HG03439 (cell line): ENCODE data around the gene DNAJB12.
"Not testable (repeated sequence)": the region's sequence is repeated elsewhere in the genome, so short reads cannot be mapped to it uniquely, and the experiment has no call there.

ENCODE experiments used
- ATAC-seq: cut with Tn5 transposase; IDR thresholded peaks from one replicate; pipeline ENCODE4 v1.9.1; 2021; ENCODE audit warnings: mild to moderate bottlenecking, moderate library complexity; ENCODE audit not compliant: unreplicated experiment

DNAJB12 gene

DNA sequence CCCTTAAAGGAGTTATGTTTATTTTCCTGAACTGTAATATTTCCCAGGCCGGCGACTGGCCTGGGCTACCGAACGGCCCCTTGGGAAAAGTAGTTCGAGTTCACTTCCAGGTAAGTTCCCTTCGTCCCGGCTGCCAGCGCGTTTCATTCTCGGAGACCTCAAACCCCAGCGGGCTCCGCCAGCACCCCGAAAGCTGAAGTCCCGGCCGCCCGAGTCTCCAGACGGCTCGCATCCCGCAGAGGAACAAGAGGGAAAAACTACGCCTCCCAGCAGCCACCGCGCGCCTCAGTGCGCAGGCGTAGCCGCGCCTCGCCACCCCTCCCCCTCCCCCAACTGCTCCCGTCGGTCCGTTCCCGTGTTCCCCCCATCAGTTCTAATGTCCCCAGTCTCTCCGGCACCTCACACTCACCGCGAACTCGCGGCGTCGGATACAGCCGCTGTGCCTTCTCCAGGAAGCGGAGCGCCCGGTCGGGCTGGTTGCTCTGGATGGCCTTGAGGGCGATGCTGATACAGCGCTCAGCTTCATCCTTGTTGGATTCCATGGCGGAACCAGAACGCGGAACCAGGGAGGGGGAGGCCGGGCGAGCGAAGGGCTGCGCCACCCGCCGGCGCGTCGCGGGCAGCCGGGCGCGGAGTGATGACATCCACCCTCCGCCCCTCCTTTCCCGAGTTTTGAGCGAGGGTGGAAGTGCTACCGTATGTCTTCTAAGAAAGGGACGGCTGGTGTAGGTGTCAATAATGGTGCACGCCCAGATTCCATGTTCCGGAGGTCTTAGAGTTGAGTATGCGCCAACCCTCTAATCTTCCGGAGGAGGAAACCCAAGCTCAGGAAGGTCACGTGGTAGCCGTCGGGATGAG, at the start of gene DNAJB12:
Gene DNAJB12, minus strand, starts transcription at position 564 of the 858 bp plus-strand sequence. Its CDS starts 22 bp downstream, at position 542.
- ATAC-seq = peak; percentile 77

DNA sequence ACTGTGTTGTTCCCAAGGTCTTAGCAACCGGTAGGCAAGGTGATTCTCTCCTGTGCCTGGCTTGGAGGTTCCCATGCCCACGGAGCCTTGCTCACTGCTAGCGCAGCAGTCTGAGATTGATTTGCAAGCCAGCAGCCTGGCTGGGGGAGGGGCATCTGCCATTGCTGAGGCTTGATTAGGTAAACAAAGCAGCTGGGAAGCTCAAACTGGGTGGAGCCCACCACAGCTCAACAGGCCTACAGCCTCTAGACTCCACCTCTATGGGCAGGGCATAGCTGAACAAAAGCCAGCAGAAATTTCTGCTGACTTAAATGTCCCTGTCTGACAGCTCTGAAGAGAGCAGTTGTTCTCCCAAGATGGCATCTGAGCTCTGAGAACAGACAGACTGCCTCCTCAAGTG, 40.9 kb upstream of the DNAJB12 start:
- ATAC-seq = not testable (repeated sequence)

DNA sequence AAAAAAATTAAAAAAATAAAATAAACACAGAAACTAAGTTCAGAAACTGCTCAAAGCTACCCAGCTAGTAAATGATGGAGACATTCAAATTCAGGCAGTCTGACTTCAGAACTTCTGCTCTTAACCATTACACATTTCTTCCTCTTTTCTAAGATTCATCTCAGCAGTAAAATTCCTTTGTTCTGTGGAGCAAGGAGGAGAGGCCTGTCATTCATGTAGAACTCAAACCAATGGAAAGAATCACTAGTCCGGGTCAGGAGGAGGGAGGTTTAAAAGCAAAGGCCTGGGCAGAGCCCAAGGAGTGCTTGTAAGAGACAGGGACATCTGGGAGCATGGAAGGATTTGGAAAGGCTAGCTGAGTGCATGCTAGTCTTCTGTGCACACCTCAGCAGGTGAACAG, 37.9 kb upstream of the DNAJB12 start:
- ATAC-seq = no peak

DNA sequence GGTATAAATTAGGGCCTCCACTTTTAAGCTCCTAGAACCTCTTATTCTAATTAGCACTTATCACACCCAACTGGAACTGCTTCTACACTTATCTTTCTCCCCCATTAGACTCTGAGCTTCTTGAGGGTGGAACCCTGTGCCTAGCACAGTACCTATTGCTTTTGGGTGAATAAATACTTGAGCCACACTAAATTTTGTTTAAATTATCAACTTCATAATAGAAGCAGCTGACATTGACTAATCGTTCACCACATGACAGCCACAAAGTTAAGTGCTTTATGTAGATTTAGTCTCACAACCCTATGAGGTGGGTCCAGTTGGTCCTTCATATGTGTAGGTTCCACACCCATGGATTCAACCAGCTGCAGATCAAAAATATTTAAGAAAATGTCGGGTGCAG, 36.0 kb upstream of the DNAJB12 start:
- no peak for ATAC-seq

DNA sequence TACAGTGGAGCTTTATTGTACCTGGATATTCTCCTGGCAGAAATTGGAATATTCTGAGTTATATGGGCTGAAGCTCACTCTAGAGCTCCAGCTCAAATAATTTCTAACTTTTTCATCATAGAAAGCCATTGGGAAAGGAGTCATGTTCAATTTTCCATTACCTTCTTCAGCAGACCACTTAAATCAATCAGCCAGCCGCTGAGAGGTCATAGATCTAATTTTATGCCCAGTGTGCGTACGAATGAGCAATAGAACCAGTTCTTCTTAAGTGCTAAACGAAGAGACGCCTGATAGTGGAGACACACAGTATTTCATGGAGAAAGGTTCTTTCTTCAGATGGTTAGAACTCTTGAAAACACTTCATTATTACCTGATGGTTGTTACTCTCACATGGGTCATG, 35.0 kb upstream of the DNAJB12 start:
- no peak for ATAC-seq

DNA sequence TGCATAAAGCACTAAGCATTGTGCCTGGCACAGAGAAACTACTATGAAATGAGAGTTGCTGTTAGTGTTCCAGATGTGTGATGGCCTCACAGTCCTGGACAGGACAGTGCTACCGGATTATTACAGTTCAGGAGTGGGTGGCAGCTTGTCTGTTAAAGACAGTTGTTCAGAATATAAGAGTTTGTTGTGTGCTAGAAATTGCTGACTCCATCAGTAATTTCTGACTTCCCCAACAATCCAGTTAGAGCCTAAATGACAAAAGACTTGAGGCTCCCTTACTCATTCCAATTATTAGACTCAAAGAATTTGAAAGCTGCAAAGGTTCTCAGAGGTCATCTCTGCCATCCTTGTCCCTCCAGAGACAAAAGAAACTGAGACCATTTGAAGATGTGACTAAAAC, 34.3 kb upstream of the DNAJB12 start:
- no peak for ATAC-seq

DNA sequence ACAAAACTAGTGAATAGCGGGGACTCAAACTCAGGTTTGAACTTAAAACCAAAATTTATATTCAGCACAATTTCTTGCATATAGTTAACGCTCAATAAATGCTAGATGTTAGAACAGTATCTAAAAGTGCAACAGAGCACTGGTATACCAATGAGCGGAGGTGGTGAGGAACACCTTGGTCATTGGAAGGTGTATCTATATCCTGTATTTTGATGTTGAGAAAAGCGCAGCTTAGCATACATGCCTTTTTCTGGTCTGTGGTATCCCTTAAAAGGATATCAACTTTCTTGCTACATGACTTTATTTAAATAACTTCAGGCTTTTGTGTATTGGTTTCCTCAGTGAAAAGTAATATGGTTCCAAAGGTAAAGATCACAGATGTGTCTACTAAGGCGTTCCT, 33.3 kb upstream of the DNAJB12 start:
- no peak for ATAC-seq

DNA sequence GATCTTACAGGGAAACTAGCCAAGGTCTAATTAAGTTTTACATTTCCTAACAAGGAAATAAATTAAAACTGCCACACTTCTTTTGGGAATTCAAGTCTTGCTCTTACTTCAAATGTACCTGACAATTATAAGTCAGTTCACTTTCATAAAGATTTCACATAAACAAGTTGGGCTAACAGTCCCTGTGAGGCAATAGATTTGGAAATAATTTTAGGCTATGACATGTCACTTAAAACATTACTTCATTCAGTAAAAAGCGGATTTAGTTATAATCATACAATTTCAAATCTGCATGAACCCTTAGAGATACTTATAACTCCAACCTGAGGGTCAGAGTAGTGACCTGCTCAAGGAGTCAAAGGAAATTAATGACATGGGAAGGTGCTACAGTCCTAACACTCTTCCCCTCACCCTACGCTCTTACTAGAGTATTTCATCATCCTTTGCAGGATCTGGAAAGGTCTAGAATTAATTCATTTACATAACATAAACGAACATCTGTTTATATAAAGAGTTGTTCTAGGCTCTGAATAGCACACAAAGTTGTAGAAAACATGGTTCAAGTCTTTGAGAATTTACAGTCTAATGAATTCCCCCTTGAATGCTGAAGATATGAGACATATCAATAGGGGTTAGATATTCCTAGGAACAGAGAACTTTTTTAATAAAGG, 32.3 kb upstream of the DNAJB12 start:
- ATAC-seq = no peak

DNA sequence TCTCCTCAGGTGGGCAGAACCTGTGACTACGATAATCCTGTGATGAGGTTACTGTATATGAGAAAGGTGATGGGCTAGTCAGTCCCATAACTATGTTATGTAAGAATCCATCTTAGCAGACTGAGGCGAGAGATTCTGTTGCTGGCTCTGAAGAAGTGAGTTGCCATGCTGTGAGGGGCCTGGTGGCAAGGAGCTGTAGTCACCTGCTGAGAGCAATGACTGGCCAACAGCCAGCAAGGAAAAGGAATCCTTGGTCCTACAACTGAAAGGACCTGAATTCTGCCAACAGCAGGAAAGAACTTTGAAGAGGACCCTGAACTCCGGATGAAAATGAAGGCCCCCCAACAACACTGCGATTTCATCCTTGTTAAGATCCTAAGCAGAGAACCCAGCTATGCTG, 31.0 kb upstream of the DNAJB12 start:
- ATAC-seq = no peak

DNA sequence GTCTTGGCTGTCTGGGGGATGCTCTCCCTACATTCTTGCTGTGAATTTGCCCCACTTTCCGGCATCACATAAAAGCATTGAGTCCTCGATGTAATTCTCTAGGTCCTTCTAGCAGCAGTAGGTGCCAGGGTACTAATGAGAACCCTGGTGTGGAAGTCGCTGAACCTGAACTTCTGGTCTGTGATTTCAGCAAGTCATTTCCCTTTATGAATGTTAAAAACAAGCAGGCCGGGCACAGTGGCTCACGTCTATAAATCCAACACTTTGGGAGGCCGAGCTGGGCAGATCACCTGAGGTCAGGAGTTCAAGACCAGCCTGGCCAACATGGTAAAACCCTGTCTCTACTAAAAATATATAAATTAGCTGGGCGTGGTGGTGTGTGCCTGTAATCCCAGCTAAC, 30.3 kb upstream of the DNAJB12 start:
- not testable (repeated sequence) for ATAC-seq

DNA sequence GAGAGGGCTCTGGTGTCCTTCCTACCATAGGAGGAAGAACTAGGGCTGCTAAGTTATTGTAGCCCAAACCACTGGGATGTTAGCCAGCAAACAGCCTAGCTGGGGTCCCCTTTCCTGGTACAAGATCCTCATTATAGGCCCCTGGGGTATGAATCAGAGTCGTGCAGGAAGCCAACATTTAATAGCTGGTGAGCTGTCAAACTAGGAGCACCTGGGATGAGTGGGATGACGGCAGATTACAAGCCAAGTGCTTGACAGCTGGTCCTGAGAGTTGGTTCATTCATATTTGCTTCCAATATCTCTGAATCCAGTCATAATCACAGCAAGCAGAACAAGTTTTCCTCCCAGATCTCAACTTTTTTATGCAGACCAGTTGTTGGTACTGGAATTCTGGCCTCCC, 25.1 kb upstream of the DNAJB12 start:
- ATAC-seq = no peak

DNA sequence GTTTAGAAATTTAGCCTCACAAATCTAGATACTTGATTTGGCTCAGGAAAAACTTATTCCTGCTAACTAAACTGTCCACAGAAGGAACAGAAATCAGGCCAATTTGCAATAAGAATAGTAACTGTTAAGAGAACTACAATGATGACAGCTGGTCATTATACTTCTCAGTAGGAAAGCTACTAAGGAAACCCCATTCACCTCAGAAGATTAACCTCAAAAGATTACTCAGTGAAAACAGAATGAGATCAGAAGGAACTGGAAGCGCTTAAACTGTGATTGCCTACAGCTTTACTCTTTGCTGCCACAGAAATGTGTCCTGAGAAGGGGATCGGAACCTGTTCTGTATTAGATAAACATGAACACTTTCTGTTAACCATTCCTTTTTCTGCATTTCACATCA, 24.3 kb upstream of the DNAJB12 start:
- no peak for ATAC-seq

DNA sequence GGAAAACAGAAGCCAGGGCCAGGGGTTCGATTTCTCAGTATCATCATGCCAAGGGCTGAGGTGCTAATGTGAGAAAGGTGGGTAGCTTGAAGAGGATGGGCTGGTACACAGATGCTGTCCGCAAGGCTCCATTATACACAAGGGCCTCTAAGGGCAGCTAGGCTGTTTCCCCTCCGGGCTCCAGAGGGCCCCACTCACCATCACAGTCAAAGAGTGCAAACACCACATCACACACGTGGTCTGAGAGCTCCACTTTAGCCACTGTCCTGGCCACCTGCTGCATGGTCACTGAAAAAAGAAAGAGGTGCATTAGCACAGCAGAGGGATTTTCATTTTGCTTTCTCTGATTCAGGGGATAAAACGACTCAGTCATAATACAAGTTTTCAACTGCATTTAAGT, 20.9 kb upstream of the DNAJB12 start:
- ATAC-seq = no peak

DNA sequence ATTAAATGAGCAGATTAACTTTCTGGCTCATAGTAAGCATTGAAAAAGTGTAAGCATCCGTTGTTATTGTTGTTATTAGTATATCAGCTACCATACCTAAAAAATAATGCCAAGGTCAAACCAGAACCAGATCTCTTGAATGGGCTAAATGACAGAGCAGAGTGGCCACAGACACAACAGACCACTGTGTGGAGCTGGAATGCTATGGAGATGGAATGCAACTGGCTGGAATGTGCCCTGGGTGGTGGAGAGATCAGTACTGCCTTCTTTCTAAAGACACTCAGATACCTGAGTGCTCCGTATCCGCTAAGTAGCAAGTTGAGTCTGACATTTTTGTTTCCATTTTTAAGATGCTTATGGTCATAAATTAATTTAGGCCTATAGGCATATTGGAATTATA, 20.5 kb upstream of the DNAJB12 start:
- no peak for ATAC-seq

DNA sequence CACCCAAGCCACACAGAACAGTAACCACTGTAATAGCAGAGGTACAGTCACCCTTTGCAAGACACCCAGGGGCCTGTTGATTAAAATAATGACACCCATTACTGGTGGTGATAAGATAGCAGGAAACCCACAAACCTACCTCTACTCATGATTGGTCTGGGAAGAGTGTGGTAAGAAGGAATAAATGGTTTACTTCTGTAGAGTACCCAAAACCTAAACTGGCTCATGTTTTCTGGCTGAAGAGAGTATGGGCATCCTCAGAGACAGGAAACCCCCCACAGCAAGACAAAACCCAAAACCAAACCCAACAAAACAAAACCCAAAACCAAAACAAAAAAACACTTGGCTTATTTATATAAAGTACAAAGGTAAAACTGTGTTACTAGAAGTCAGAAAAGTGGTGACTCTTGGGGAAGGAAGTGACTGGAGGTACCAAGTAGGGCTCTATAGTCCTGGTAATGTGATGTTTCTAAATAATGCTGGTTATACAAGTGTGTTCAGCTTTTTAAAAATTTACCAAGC, 15.5 kb upstream of the DNAJB12 start:
- ATAC-seq = no peak

DNA sequence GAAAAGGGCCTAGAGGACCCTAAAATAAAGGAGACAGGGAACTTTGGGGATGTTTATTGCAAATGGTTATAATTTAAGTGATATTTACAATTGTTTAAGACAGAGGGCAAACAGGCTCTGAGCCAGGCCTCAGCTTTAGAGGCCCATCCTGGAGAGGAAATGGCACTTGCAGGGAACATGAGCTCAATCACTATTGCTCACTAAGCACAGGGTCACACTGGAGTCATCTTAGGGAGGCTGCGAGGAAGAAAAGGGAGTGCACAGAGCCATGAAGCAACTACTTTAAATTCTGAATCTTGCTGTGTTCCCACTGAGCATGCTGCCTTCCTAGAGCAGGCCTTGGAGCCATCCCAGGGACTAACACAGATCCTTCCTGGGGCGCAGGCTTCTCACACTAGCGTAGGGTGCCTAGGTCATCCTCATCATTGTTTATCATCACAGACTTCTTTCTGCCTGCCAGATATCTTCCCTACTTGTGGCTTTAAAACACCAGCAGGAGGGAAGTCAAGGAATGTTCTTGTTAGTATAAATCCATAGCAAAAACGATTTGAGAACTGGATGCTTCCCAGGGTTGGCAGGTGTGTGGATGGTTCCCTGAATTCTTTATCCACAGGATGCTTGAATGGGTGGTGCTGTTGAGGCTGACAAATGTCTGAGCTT, 12.7 kb upstream of the DNAJB12 start:
- no peak for ATAC-seq

DNA sequence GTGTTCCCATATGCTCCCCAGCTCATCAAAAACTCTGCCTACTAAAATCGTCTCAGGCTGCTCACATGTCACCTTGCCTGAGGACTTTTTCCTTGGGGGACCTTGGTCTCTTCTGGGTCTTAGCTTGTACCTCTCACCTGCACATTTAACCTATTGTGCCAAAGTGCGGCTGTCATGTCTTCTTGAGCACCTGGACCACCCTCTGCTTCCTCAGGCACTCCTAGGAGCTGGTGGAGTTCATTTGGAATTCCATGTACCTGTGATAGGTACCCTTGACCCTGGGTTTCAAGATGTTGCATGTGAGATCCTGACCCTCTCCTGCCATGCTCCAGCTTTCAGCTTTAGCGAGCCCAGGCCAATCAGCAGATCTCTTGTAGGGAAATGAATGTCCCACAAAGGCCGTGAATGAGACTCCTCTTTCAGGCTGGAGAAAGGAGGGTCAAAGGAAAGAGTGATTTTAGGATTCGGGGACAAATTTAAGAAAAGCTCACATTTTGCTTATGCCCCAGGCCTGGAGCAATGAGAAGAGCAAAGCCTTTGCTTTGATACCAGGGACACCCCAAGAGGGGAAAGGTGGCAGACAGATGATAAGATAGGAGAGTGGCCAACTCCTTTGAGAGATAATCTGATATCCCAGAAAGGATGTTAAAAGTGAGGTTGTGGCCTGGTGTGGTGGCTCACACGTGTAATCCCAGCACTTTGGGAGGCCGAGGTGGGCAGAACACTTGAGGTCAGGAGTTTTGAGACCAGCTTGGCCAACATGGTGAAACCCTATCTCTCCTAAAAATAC, 10.6 kb upstream of the DNAJB12 start:
- no peak for ATAC-seq

DNA sequence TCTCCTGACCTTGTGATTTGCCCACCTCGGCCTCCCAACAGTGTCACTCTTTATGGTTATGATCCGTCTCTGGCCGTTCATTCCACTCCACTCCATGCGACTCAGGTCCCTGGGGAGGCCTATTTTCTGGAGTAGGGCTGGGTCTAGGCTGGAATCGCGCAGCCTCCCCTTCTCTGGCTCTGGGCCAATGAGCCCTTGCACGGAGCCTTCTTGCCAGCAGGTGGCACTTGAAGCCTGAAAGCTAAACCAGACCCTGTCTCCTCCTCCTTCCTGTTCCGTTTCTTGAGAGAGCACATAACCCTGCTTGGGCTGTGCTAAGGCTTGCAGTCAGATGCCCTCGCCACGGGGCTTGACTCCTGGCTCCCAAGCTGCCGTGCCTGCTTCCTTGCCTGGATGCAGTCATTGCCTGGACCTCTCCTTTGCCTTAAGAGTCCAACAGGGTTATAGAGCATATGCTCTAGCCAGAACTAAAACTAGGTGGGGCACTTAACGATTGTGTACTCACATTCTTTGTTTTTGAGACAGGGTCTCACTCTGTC, 9.6 kb upstream of the DNAJB12 start:
- ATAC-seq = no peak

DNA sequence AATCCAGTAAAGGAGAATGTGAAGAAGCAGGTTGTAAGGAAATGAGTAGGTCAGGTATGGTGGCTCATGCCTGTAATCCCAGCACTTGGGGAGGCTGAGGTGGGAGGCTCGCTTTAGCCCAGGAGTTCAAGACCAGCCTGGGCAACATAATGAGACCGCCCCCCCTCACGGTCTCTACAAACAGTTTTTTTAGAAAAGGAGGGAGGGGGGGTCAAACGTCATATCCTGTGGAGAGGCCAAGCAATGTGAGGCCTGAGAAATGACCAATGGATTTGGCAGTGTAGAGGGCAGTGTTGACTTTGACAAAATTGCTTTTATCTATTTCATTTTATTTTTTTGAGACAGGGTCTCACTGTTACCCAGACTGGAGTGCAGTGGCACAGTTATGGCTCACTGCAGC, 2.3 kb upstream of the DNAJB12 start:
- no peak for ATAC-seq

DNA sequence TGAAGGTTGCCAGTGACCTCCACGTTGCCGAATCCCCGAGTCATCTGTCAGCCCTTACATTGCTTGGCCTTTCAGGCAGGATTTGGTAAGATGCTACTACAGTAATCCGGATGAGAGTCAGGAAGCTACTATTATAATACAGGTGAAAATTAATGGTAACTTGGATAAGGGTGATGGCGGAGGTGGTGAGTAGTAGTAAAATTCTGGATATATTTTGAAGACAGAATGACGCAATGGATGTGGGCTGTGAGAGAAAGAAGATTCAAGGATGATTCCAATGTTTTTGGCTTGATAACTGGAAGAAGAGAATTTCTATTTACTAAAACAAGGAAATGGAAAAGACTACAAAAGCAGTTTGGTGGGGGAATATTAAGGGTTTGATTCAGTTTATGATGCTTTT, 1.4 kb upstream of the DNAJB12 start:
- no peak for ATAC-seq

DNA sequence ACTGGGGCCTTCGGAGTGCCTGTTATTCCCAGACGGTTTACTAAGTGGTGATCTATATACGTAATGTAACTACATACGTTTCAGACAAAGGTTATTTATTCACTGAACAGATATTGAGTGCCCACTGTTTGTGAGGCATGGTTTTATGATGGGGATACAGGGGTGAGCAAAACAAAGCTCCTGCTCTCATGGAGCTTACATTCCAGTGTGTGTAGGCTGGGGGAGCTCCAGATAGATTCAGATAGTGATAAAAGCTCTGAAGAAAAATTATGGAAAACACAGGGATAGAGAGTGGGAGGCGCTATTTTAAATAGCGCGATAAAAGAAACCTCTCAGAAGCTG, 466 bp upstream of the DNAJB12 start:
- no peak for ATAC-seq
